Brain microvascular endothelial cell (primary cell): Measurements from ENCODE around the gene NINJ2.
"Not testable (repeated sequence)": the region's sequence is repeated elsewhere in the genome, so short reads cannot be mapped to it uniquely, and the experiment has no call there.

Source experiments
- DNase-seq: peaks from one replicate; pipeline ENCODE4 v3.0.0-alpha.2; 2020
- H3K27ac ChIP-seq: fragments of 250-450 bp; sonication (Bioruptor Pico); 2 replicates; pipeline ENCODE4 v1.5.1; 2020; ENCODE audit warnings: mild to moderate bottlenecking, moderate library complexity
- H3K27me3 ChIP-seq: fragments of 250-450 bp; sonication (Bioruptor Pico); replicated peaks from 2 replicates; pipeline ENCODE4 v1.5.1; 2020; ENCODE audit warnings: mild to moderate bottlenecking
- H3K36me3 ChIP-seq: fragments of 250-450 bp; sonication (Bioruptor Pico); replicated peaks from 2 replicates; pipeline ENCODE4 v1.5.1; 2020; ENCODE audit warnings: mild to moderate bottlenecking
- H3K4me3 ChIP-seq: 2 replicates; pipeline ENCODE4 v1.5.1; 2011; ENCODE audit warnings: low read depth, mild to moderate bottlenecking, control low read depth, low read length, moderate library complexity
- CTCF ChIP-seq: IDR thresholded peaks from 2 replicates; pipeline ENCODE4 v1.5.1; 2011; ENCODE audit warnings: low read depth, mild to moderate bottlenecking, moderate library complexity, low read length, control low read depth, inconsistent platforms; ENCODE audit errors: missing control alignments
- in situ Hi-C: cut with HindIII; loops from 2 replicates; pipeline ENCODE4 v1.10.0; 2017; ENCODE audit warnings: low sequenced_read_pairs, low pct_ligation_motif_present

Gene NINJ2, protein sequence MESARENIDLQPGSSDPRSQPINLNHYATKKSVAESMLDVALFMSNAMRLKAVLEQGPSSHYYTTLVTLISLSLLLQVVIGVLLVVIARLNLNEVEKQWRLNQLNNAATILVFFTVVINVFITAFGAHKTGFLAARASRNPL

GRCh38 chr12:663293-663871 lies at the start of gene NINJ2:
Gene NINJ2, minus strand, starts transcription at chr12:663445. Its CDS starts 85 bp downstream, at chr12:663360.
- Histone ChIP-seq H3K27me3 (no peaks in the 10 kb centered on the region), H3K4me3 (peak within 1 kb of the TSS; percentile 26), H3K36me3 (no peaks in the 10 kb centered on the region), H3K27ac (no peak within 1 kb of the TSS)
- TF ChIP-seq CTCF = no peak
- in situ Hi-C loops = no loop called here
- no peak for DNase-seq

DNA sequence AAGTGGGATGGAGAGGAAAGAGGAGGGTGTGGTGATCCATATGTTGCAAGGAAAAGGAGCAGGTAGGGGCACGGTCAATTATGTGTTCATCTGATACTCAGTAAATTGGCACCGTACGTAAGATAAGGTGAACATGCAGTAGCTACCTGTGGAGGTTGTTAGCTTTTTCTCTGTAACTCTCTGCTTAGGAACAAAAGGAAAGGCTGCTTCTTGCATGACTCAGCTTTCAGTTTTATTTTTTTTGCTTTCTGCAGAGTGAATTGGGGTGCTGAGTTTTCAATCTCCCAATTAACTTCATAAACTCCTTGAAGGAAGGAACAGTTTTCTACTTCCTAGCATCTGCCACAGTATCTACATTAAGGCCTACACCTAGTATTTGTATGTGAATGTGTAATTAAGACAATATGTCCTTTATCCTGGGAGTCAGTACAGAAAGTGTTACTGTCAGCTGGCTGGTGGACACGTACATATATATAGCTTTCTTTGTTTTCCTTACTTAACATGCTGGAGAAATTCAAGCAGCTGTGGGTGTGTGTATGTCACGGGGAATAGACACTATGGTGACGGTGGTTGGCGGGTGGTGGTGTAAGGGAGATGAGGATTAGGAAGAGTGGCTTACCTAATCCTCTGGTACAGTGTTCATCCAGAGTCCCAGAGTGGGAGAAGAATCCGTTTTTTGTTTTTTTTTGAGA lies 49.1 kb upstream of the NINJ2 start:
- Histone ChIP-seq H3K36me3 (no peaks in the 10 kb centered on the region), H3K27me3 (no peaks in the 10 kb centered on the region), H3K27ac (peak overlapping the region; percentile 1), H3K4me3 (no peak overlapping the region)
- peak; percentile 53 for DNase-seq
- in situ Hi-C loops = no loop called here
- TF ChIP-seq CTCF = no peak

GRCh38 chr12:709455-710020 lies 46.3 kb upstream of the NINJ2 start:
- Histone ChIP-seq H3K27ac (no peak overlapping the region), H3K27me3 (no peaks in the 10 kb centered on the region), H3K4me3 (no peak overlapping the region), H3K36me3 (no peaks in the 10 kb centered on the region)
- in situ Hi-C loops = no loop called here
- TF ChIP-seq CTCF = no peak
- no peak for DNase-seq

DNA sequence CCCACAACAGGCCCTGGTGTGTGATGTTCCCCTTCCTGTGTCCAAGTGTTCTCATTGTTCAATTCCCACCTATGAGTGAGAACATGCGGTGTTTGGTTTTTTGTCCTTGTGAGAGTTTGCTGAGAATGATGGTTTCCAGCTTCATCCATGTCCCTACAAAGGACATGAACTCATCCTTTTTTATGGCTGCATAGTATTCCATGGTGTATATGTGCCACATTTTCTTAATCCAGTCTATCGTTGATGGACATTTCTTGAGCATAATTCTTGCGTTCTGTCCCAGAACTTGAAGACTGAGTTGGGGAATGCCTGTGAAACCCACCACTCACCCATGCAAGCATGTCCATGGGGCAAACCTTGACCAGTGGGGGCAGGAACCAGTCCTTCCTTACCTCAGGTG lies 44.8 kb upstream of the NINJ2 start:
- H3K27me3 ChIP-seq, H3K4me3 ChIP-seq, H3K36me3 ChIP-seq, DNase-seq, H3K27ac ChIP-seq, in situ Hi-C loops: not testable (repeated sequence)

GRCh38 chr12:704516-705242 lies 41.4 kb upstream of the NINJ2 start:
- in situ Hi-C loops = no loop called here
- Histone ChIP-seq H3K4me3 (no peak overlapping the region), H3K27me3 (no peaks in the 10 kb centered on the region), H3K36me3 (no peaks in the 10 kb centered on the region), H3K27ac (no peak overlapping the region)
- no peak for DNase-seq
- TF ChIP-seq CTCF = no peak
